ENCODE data around the gene POLR1D.
"Not testable (repeated sequence)": the region's sequence is repeated elsewhere in the genome, so short reads cannot be mapped to it uniquely, and the experiment has no call there.

POLR1D gene

DNA sequence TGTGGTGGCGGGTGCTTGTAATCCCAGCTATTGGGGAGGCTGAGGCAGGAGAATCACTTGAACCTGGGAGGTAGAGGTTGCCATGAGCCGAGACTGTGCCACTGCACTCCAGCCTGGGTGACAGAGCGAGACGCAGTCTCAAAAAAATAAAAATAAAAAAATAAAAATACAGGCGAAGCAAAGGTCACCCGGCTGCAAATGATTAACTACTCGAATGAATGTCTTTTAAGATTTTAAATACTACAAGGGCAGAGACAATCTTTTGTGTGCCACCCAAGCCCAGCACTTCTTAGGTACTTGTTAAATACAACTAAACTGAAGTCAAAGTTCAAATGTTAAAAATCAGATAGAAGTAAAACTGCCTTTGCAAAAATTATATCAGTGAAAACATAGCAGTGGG, 8.1 kb upstream of the POLR1D start:
- DNase-seq (ENCODE audit: low read depth in 2 of 3, low spot score in 1 of 3), result no peak

DNA sequence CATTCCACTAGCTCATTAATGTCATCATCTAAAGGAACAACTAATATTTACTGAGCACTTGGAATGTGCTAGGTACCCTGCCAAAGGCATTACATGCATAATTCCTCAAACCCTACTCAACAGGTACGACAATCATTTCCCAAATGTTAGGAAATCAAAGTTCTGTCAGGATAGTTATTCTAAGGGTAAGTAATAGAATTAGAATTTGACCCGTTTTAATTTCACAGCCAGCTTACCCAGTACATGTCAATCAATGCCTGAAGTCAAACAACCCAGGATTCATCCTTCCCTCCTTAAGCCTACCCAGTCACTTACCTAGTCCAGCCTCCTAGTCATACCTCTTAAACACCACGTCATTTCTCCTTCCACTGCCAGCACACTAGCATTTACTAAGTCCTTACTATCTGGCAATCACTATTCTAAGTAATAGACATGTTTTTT, 3.8 kb upstream of the POLR1D start:
- no peak for DNase-seq (ENCODE audit: low read depth in 2 of 3, low spot score in 1 of 3)

DNA sequence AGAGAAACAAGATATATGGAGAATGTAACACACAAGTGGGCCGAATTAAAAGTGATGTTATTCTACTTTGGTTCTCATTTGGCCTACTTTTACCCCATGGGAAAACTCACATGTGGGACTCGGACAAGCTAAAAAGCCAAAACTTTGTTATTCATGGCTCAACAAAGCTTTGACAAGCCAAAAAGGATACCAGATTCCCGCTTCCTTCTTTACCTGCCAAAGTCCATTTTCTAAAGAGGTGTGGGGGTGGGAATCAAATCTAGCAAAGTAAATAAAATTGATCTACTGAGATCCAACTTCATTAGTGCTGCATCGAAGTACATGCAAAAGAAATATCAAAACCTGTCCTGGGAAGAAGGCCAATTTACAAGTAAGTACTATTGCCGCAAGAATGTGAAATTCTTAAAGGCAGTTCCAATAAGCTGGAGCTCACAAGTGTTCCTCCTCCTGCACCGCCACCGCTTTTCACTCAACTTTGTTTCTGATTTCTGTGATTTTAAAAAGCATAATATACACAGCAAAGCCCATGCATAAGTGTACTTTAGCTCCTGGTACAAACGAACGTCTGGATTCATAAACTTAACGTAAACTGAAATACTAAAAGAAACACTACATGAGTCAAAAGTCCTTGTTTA, 2.5 kb upstream of the POLR1D start:
- DNase-seq (ENCODE audit: low read depth in 2 of 3, low spot score in 1 of 3), result no peak

DNA sequence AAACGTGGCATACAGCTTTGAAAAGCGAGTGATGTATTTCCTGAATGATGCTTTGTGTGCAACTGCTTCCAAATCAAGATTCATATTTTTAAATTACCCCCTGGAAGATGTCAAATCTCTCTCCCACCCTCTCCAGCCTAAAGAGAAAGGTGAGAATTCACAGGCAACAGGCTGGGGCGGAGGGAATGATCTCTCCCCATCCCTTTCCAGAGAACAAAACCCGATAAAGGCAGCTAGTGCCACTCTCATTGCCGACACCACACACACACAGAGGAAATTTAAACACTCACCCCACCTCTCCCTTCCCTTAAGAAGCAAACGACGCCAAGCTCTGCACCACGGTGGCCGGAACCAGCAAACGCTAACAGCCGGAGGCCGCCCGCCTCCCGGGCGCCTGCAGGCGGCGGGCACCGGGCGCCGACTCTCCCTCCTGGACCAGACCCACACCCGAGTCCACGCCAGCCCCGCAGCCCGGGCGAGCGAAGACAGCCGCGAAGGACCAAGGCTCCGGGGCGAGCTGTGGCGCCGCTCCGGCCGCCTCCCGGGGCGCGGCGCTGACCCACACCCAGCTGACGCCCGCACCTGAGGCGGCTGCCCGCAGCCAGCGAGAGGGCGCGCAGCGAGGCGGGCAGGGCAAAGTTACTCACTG, 1.8 kb upstream of the POLR1D start:
- peak; percentile 5 to 29 (median 8) for DNase-seq (ENCODE audit: low read depth in 2 of 3, low spot score in 1 of 3)

DNA sequence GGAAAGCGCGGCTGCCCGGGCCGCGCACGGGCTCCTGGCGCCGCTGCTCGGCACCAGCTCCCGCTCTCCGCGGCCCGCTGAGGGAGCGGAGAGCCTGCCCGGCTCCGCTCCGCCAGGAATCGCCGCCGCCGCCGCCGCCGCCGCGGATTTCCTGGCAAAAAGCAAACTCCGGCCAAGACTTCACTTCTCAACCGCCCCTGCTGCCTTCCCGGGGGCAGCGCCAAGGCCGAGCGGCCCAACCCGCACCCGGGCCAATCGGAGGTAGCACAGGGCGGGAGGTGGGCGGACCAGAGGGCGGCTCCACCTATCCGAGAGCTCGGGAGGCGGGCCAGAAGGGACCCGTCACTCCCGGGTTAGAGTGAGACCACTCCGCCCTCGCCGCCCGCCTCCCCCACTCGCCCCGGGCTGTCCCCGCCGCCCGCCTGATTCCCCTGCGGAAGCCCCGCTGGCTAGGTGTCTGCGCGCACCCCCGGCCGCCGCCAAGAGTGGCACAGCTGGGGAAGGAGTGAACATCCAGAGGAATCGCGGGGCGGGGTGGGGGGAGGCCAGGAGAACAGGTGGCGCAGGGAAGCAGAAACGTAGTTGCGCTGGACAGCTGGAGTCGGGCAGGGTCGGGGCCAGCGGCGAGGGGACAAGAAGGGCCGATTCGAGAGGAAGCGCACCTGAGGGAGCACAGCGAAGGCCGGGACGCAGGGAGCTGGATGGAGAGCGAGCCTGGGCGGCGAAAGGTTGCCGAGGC, 1.1 kb upstream of the POLR1D start, which contains the start of gene LNX2:
Gene LNX2, minus strand, starts transcription at position 153 of the 739 bp plus-strand sequence. CDS start 38,826 bp downstream, outside the sequence.
- DNase-seq (ENCODE audit: low read depth in 2 of 3, low spot score in 1 of 3), result peak; percentile 93 to 96 (median 93)

DNA sequence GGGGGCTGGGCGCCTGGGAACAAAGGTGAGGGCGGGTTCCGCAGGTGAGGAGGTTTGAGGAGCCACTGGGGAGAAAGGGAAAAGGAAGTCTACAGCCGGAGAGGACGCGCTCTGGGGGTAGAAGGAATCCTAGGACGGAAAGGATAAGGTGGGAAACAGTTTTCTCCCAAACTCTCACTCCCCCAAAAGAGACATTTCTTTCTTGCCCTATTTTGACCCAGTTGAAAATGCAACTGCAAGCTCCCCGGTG, 651 bp upstream of the POLR1D start:
- DNase-seq (ENCODE audit: low read depth in 2 of 3, low spot score in 1 of 3), result no peak

DNA sequence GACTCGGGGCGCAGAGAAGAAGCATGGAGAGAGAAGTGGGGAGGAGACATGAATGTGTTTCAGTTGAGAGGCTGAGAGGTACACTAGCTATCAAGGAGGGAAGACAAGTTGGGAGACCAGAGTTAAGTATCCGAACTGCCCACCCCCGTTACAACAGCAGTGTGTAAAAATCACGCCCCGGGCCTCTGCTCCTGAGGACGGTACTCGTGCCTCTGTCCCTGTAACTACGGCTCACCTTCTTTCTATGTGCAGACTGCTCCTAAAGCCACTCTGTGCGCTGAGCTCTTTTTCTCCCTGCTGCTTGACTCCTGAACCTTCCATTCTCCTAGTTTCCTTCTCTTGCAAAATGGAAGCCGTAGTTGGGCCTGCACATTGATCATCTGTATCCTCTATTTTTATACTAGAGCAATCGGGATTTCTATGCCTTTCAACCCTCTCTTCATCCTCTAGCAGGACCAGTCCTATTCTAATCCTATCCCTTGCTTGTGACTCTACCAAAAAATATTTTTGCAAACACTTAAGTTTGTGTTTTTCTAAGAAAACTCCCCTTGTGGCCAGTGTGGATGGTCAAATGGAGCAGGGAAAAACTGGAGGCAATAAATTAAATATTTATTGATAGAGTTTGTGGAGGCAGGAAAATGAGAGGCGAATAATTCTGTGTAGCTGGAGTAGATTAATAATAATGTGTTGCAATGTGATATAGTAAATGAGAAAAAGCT, 569 bp downstream of the POLR1D start:
- DNase-seq (ENCODE audit: low read depth in 2 of 3, low spot score in 1 of 3), result peak in 1 of 3 donors; percentile 26

DNA sequence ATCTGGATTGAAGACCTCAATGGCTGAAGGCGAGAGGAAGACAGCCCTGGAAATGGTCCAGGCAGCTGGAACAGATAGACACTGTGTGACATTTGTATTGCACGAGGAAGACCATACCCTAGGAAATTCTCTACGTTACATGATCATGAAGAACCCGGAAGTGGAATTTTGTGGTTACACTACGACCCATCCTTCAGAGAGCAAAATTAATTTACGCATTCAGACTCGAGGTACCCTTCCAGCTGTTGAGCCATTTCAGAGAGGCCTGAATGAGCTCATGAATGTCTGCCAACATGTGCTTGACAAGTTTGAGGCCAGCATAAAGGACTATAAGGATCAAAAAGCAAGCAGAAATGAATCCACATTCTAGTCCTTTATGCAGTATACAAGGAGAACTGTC, 1.2 kb downstream of the POLR1D start:
- DNase-seq (ENCODE audit: low read depth in 2 of 3, low spot score in 1 of 3), result no peak

DNA sequence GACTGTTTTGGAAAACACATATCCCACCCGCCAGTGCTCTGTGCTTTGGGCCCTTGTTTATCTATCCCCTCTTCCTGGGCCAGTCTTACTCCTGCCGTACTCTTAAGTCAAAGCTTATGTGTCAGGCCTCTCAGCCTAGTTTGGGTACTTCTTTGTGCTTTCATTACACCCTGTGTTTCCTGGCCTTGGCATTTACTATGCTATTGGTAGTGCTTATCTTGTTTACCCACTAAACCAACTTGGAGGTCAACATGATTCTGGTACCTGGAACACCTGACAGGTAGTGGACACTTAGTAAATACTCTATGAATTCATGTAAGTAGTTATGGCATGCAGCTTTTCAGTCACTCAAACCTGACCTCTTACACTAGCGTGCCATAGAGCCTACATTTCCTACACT, 2.4 kb downstream of the POLR1D start:
- no peak for DNase-seq (ENCODE audit: low read depth in 2 of 3, low spot score in 1 of 3)

DNA sequence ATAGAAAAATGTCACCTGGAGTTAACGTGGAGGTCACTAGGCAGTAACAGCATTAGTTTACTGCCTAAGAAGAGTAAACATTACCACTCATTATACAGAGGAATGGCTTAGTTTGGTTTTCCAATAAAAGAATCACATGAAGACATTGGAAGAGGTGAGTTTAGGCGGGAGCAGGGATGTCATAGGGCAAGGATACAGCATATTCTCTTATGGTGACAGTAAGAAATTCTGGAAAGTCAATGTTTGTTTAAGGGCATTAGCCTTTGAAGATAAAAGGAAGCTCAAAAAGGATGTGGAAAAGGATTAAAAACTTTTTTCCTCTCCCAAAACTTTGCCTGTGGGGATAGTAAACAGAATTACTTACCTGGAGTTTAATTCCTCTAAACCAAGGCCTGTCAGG, 4.1 kb downstream of the POLR1D start:
- no peak for DNase-seq (ENCODE audit: low read depth in 2 of 3, low spot score in 1 of 3)

DNA sequence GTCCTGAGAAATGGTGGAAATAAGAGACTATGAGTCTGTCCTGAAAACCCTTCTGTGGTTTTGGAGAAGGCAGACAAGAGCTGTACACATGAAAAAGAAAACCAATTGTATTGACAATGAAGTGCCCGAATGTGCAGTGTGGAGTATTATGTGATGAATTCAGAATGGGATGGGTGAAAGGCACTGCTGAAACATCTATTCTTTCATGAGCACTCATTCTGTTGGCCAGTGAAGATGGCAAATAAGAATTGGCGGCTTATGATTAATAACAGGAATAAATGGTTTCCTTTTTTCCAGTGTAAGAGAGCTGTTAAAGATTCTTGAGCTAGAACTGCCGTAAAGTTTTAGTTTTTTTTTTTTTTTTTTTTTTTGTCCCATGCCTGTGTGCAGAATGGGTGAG, 5.7 kb downstream of the POLR1D start:
- no peak for DNase-seq (ENCODE audit: low read depth in 2 of 3, low spot score in 1 of 3)

DNA sequence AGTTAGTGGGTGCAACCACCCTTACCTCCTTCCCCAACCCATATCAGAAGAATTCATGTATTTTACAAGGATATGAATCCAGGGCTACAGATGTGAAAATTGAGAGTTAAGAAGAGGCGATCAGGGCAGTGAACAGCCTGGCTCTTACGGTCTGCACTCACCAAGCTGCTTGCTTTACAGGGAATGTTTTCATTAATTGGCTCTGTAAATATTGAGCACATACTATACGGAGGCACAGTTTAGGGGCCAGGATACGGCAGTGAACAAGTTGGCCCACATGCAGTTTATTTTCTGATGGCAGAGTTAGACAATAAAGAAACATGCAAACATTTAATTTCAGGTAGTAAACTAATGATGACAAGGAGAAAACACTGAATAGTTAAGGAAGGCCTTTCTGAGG, 6.4 kb downstream of the POLR1D start:
- DNase-seq (ENCODE audit: low read depth in 2 of 3, low spot score in 1 of 3), result no peak

DNA sequence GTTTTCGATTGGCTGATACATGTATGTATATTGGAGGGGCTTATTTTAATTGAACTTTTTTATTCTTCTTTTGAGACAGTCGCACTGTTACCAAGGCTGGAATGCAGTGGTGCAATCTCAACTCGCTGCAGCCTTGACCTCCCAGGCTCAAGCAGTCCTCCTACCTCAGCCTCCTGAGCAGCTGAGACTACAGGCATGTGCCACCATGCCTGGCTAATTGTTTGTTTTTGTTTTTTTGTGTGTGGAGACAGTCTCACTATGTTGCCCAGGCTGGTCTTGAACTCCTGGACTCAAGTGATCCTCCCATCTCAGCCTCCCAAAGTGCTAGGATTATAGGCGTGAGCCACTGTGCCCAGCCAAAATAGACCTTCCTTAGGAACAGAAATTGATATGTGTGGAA, 7.1 kb downstream of the POLR1D start:
- not testable (repeated sequence) for DNase-seq (ENCODE audit: low read depth in 2 of 3, low spot score in 1 of 3)

DNA sequence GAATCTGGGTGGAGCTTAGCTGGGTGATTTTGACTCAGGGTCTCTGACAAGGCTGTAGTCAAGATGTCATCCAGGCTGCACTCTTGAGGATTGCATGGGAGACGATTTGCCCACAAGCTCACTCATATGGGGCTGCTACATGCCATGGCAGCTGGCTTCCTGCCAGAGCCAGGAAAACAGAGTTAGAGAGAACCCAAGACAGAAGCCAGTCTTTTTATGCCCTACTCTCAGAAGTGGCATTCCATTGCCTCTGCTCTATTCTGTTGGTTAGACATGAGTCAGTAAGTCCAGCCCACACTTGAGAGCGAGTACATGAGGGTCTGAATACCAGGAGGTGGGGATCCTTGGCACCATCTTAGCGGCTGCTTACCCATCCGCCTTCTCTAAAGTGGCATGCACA, 9.5 kb downstream of the POLR1D start:
- DNase-seq (ENCODE audit: low read depth in 2 of 3, low spot score in 1 of 3), result no peak

DNA sequence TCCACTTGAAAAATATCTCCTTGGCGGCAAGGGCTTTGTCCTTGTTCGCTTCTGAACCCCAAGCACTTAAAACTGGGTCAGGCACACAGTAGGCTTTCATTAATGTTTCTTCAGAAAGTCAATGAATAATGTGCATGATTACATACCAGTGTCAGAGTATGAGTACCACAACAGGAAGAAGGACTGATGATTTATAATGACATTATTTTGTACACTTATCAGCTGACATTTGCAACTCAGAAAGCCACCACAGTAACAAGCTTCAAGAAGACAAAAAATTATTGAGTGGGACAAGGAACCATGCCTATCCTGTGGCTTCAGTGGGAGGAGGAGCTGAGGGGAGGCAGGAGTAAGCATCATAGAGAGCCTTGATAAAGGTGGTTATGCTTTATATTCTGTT, 10.0 kb downstream of the POLR1D start:
- no peak for DNase-seq (ENCODE audit: low read depth in 2 of 3, low spot score in 1 of 3)

DNA sequence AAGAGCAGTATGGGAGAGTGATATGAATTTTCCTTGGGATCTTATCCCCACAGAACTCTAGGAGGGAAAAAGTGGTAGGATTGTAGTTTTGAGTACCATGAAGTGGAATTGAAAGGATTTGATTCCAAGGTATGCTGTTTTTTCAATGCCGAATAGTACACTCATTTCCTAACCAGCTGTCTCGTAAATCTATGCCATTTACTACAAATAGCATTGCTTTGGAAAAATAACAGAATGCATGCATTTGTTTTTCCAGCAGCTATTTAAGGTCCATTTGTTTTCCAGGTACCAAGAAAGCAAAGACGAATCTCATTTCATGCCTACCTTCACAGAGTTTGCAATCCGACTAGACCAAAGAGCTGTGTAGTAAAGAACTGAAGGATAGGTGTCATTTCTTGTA, 10.5 kb downstream of the POLR1D start:
- DNase-seq (ENCODE audit: low read depth in 2 of 3, low spot score in 1 of 3), result no peak

DNA sequence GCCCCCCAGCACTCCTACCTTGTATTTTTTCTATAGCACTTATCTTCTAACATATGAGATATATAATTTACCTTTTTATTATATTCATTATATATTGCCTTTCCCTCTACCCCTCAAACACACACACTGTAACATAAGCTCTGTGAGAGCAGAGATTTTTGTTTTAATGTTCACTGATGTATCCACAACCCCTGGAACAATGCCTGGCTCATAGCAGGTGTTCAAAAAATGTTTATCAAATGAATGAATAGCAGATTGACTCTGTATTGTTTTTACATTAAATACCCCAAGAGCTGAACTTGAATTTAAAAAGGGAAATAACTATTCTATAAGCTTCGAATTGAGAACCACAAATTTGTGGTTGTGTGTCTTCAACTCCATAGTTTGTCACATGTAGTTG, 11.0 kb downstream of the POLR1D start:
- DNase-seq (ENCODE audit: low read depth in 2 of 3, low spot score in 1 of 3), result no peak

DNA sequence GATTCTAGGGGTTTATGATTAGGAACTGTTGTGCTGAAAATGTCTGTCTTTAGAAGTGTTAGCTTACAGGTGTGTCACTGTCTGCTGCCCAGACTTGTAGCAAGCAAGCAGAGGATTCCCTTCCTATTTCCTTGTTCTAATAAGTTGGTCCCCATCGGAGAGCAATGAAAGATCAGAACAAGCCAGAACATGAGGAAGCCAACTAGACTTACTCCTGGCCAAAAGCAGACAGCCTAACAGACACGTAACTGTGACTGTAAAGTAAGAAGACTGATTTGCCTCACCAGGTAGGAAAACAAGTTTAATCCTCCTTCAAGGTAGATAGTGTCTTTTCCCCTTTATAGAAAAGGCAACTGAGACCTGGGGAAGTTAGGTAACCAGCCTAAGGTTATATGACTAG, 12.5 kb downstream of the POLR1D start:
- no peak for DNase-seq (ENCODE audit: low read depth in 2 of 3, low spot score in 1 of 3)

DNA sequence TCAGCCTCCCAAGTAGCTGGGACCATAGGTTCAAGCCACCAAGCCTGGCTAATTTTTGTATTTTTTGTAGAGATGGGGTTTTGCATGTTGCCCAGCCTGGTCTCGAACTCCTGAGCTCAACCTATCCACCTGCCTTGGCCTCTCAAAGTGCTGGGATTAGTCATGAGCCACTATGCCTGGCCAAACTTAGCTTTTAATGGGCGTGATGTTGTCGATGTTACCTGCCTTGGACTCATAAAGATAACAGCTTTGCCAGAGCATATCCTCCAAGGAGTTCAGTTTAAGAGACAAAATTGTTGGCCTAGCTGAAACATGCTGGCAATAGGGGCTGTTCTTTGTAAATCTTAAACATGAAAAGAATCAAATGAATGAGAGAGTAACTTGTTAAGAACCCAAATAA, 13.1 kb downstream of the POLR1D start:
- no peak for DNase-seq (ENCODE audit: low read depth in 2 of 3, low spot score in 1 of 3)

DNA sequence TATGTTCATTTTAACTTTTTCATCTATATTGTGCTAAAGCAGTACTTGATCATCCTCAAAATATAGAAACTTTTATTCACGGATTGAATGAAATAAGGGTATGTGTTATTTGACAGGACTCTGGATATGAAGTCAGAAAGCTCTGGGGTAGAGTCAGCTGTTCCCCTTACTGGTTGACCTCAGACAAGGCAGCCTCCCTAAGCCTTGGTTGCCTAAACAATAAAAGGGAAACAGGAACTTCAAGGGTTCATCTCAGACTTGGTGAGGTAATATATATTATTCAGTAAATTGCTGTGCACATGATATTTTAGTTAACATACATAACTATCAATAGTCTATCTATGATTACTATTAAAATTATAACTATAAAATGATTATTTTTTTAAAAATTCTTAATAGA, 13.6 kb downstream of the POLR1D start:
- DNase-seq (ENCODE audit: low read depth in 2 of 3, low spot score in 1 of 3), result no peak

DNA sequence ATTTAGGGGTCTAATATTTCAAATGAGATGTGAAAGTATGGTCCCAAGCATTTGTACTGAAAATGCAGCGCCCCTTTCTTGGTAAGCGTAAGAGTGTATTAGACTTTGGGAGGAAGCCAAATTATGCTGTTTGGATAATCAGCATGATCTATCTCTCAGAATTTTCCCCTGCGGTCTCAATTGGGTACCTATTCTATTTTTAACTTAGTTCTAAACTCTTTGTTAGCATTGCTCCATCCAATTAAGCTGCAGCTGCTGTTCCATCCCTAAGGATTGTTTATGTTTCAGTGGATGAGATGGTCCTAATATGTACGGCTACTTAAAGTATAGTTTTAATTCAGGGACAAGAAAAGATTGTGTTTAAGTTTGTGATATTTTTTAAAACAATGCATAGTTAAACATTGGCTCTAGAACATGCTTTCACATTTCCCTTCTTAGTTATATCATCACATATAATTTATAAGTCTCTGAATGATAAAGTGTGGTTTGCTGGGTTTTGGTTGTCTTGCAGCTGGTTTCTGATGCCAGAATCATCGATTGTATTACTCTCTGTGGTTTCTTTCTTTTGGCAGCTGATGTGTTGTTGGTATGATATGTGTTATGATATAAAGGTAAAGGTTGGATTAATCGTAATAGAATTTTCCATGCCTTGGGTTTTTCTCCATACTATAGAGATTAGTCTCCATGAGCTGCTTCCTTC, 15.0 kb downstream of the POLR1D start:
- DNase-seq (ENCODE audit: low read depth in 2 of 3, low spot score in 1 of 3), result peak in 1 of 3 donors; percentile 11

DNA sequence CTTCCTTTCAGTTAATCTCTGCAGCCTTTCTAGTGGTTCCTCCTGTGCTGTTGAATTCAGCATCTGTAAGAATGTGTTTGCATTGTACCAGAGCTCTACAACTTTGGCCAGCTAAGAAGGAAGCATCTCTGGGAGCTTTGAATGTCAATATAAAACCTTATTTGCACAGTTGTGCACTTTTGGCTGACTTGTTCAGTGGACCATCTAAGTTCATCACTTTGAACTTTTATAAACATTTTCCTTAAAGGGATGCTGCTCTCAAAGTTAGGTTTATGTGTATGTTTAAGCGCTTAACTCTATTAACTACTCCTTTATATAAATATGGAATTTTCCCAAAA, 15.6 kb downstream of the POLR1D start:
- DNase-seq (ENCODE audit: low read depth in 2 of 3, low spot score in 1 of 3), result no peak

Data from stimulated activated CD4-positive, alpha-beta T cell treated with anti-CD3 and anti-CD28 coated beads, Interleukin-12 subunit alpha, Interleukin-12 subunit beta, amount 100 ng/mL, for 48 hours (primary cell).